GM19438 (cell line): ENCODE results near the gene ST6GAL1.
A peak's percentile ranks its signal among the peaks of the same experiment; 100 is the strongest.
"Not testable (repeated sequence)": the region's sequence is repeated elsewhere in the genome, so short reads cannot be mapped to it uniquely, and the experiment has no call there.

ENCODE experiments used
- ATAC-seq: cut with Tn5 transposase; IDR thresholded peaks from one replicate; pipeline ENCODE4 v1.9.1; 2021; ENCODE audit warnings: low read depth; ENCODE audit not compliant: unreplicated experiment

Gene ST6GAL1

GRCh38 chr3:187042346-187042745 is 112.0 kb downstream of the ST6GAL1 start:
- no peak for ATAC-seq

GRCh38 chr3:187042874-187043458 is 112.6 kb downstream of the ST6GAL1 start:
- no peak for ATAC-seq

GRCh38 chr3:187044206-187044605 is 113.9 kb downstream of the ST6GAL1 start:
- peak; percentile 69 for ATAC-seq

GRCh38 chr3:187044867-187045552 is 114.7 kb downstream of the ST6GAL1 start:
- no peak for ATAC-seq

GRCh38 chr3:187046033-187046432 is 115.7 kb downstream of the ST6GAL1 start:
- no peak for ATAC-seq

DNA sequence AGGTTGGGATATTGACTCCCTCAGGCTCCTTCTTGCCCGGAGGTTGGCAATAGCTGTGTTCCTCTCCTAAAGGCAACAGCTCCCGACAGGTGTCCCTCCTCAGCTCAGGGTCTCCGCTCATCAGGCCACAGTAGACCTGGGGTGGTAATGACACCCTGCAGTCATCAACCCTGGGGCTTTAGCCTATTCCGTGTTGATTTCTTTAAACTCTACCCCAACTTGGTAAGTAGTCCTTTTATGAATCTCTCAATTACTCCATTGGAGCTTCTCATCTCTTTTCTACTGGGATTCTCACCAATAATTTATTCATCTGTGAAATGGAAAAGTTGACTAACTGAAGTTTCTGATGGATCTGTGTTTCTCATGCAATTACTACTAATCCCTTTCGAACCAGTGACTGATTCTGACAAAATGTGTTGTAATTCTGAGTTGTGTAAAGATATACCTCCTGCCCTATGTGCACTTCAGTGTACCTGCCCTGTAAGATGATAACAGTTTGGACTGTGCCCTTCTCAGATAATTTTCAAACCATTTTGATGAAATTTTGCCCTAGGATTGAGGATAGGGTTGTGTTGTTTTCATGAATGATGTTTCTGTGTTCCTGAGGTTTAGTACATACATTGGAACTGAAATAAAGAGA is 119.3 kb downstream of the ST6GAL1 start:
- no peak for ATAC-seq

DNA sequence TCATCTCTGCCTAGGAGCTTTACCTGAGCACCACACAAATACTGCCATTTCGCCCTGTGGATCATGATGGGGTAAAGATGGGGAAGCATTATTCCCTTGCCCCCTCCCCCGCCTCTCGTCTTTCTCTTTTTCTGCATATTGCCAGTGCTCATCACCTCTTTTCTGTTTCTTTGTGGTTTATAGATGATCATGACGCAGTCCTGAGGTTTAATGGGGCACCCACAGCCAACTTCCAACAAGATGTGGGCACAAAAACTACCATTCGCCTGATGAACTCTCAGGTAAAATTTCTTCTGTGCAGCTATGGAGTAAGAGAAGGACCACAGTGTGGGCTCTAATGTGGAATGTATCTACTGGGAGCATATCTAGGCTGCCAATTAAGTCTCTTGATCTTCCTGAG is 120.7 kb downstream of the ST6GAL1 start:
- no peak for ATAC-seq

DNA sequence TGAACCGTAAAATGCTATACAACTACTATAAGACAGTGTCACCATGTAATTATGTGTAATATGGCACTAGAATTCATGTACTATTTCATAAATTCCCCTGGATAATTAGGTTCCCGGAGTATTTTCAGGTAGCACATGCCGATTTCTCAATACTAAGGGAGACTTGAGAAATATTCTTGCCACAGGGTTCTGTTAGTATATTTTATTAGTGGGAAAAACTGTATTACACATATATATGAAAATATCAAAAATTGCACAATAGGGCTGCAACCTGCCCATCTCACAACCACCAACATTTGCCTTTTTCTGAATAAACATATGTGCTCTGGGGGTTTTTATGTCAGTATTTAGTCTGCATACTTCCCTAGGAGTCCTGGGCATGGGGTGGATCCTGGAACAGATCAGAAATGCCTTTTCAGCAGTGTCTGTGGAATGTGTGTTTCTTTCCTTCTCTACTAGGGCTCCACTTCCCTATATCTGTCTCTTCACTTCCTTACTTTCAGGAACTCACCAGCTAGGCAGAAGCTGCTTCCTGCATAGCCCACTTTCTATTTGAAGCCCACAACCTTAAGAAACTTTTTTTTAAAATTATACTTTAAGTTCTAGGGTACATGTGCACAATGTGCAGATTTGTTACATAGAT is 121.5 kb downstream of the ST6GAL1 start:
- ATAC-seq, result no peak

DNA sequence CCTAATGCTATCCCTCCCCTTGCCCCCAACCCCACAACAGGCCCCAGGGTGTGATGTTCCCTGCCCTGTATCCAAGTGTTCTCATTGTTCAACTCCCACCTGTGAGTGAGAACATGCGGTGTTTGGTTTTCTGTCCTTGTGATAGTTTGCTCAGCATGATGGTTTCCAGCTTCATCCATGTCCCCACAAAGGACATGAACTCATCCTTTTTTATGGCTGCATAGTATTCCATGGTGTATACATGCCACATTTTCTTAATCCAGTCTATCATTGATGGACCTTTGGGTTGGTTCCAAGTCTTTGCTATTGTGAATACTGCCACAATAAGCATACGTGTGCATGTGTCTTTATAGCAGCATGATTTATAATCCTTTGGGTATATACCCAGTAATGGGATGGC is 122.1 kb downstream of the ST6GAL1 start:
- ATAC-seq, result not testable (repeated sequence)

DNA sequence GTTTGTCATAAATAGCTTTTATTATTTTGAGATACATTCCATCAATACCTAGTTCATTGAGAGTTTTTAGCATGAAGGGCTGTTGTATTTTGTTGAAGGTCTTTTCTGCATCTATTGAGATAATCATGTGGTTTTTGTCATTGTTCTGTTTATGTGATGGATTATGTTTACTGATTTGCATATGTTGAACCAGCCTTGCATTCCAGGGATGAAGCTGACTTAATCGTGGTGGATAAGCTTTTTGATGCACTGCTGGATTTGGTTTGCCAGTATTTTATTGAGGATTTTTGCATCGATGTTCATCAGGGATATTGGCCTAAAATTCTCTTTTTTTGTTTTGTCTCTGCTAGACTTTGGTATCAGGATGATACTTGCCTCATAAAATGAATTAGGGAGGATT is 124.1 kb downstream of the ST6GAL1 start:
- not testable (repeated sequence) for ATAC-seq

- not testable (repeated sequence) for ATAC-seq
Observed at GRCh38 chr3:187057803-187058202, 127.5 kb downstream of the ST6GAL1 start.

DNA sequence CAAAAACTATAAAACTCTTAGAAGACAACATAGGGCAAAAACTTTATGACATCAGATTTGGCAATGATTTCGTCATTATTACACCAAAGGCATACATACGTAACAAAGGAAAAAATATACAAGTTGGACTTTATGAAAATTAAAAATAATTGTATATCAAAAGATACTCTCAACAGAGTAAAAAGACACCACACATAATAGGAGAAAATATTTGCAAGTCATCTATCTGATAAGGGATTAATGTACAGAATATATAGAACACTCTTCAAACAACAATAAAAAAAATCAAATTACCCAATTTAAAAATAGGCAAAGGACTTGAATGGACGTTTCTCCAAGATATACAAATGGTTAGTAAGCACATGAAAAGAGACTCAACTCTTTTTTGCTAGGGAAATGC is 131.4 kb downstream of the ST6GAL1 start:
- ATAC-seq, result no peak

GRCh38 chr3:187062526-187063177 is 132.3 kb downstream of the ST6GAL1 start:
- no peak for ATAC-seq

GRCh38 chr3:187063286-187064121 is 133.2 kb downstream of the ST6GAL1 start:
- no peak for ATAC-seq

- no peak for ATAC-seq
Observed at GRCh38 chr3:187064210-187065115, 134.1 kb downstream of the ST6GAL1 start.

DNA sequence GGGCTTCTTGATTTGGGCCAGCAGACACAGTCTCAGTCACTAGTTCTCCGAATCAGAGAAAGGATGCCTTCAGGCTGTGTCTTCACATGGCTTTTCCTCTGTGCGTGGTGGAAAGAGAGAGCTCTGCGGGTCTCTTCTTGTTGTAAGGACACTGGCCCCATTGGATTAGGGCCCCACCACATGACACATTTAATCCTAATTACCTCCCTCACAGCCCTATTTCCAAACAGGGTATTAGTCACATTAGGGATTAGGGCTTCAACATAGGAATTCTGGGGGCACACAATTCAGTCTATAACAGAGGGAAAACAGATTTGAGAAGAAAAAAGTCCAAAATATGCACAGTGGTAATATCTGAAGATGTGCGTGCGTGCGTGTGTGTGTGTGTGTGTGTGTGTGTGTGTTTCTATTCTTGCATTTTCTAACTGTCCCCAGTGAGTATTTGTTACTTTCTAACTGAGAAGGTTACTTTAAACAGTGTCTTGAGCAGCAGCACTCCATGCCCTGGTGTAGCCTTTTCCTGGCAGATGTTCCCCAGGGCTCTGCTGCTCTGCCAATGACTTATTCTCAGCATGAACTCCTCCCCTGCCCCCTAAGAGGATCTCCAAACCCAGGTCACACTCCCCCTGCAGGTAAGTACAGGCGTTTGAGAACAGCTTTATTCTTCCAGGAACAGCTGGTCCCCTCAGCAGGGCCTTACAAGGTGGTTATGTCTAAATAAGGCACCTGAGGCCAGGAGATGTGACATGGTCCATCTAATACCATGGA is 136.1 kb downstream of the ST6GAL1 start:
- ATAC-seq, result no peak

- ATAC-seq, result no peak
Observed at GRCh38 chr3:187068787-187069186, 138.5 kb downstream of the ST6GAL1 start.

DNA sequence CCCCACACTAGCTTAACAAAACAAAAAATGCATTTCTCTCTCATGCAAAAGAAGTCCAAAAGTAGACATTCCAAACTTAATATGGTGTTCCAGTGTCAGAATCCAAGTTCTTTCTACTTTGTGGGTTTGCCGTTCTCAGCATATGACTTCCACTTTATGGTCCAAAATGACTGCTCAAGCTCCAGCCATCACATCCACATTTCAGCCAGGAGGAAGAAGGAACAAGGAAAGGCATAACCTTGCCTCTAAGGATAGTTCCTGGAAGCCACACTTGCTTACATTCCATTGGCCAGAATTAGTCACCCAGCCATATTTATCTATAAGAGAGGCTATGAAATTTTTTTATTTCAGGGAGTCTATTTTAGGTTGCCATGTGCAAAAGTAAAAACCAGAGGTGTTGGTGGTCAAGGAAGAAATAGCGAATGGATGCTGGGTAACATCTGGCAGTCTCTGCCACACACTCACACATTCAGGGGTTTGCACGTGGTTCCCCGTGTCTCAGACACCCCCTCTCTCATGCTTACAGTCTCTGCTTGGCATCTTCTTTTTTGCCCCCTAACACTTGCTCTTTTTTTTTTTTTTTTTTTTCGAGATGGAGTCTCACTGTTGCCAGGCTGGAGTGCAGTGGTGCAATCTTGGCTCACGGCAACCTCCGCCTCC is 139.7 kb downstream of the ST6GAL1 start:
- ATAC-seq, result no peak
